ENCODE data around the gene CRYZL1.

Gene CRYZL1

GRCh38 chr21:33668620-33669019, 27.1 kb upstream of the CRYZL1 start:
- TF ChIP-seq ZBTB7A (IDR thresholded peaks at IDR 0.05; ENCODE audit: low read depth), result no peak
- TF ChIP-seq EP300 (IDR thresholded peaks at IDR 0.05; ENCODE audit: borderline replicate concordance), result no peak

- no peak for TF ChIP-seq YY1 (IDR thresholded peaks at IDR 0.05; ENCODE audit: low read depth)
- TF ChIP-seq MAX (IDR thresholded peaks at IDR 0.05), result no peak
- TF ChIP-seq TCF12 (IDR thresholded peaks at IDR 0.05; ENCODE audit: low read depth), result no peak
- TF ChIP-seq CEBPB (IDR thresholded peaks at IDR 0.05), result no peak
- TF ChIP-seq NFIC (IDR thresholded peaks at IDR 0.05), result no peak
These were observed 26.6 kb upstream of the CRYZL1 start for GRCh38 chr21:33668180-33668579.

GRCh38 chr21:33667636-33668035, 26.1 kb upstream of the CRYZL1 start:
- TF ChIP-seq TAF1 (IDR thresholded peaks at IDR 0.05; ENCODE audit: low read depth) (no peak), REST (IDR thresholded peaks at IDR 0.05; ENCODE audit: low read depth) (no peak), EP300 (IDR thresholded peaks at IDR 0.05; ENCODE audit: borderline replicate concordance) (no peak), TEAD4 (IDR thresholded peaks at IDR 0.05) (no peak)

GRCh38 chr21:33666153-33666552, 24.6 kb upstream of the CRYZL1 start:
- TF ChIP-seq TAF1 (IDR thresholded peaks at IDR 0.05; ENCODE audit: low read depth), result no peak
- no peak for TF ChIP-seq YY1 (IDR thresholded peaks at IDR 0.05; ENCODE audit: low read depth)
- TF ChIP-seq CREB1 (IDR thresholded peaks at IDR 0.05; ENCODE audit: low read depth), result no peak
- TF ChIP-seq NFIC (IDR thresholded peaks at IDR 0.05), result no peak
- no peak for TF ChIP-seq EP300 (IDR thresholded peaks at IDR 0.05; ENCODE audit: borderline replicate concordance)
- no peak for TF ChIP-seq RAD21 (IDR thresholded peaks at IDR 0.05; ENCODE audit: low read depth)
- no peak for TF ChIP-seq USF1 (IDR thresholded peaks at IDR 0.05)
- TF ChIP-seq MAX (IDR thresholded peaks at IDR 0.05), result no peak

GRCh38 chr21:33664135-33664534, 22.6 kb upstream of the CRYZL1 start:
- TF ChIP-seq FOXM1 (IDR thresholded peaks at IDR 0.05; ENCODE audit: borderline replicate concordance, low read depth) (no peak), EP300 (IDR thresholded peaks at IDR 0.05; ENCODE audit: borderline replicate concordance) (no peak), USF1 (IDR thresholded peaks at IDR 0.05) (no peak), TAF1 (IDR thresholded peaks at IDR 0.05; ENCODE audit: low read depth) (no peak), NFIC (IDR thresholded peaks at IDR 0.05) (no peak), CREB1 (IDR thresholded peaks at IDR 0.05; ENCODE audit: low read depth) (no peak), CEBPB (IDR thresholded peaks at IDR 0.05) (no peak), RAD21 (IDR thresholded peaks at IDR 0.05; ENCODE audit: low read depth) (no peak), REST (IDR thresholded peaks at IDR 0.05; ENCODE audit: low read depth) (no peak)

- TF ChIP-seq TEAD4 (IDR thresholded peaks at IDR 0.05) (no peak), RAD21 (IDR thresholded peaks at IDR 0.05; ENCODE audit: low read depth) (no peak), TCF12 (IDR thresholded peaks at IDR 0.05; ENCODE audit: low read depth) (no peak)
These were observed 21.7 kb upstream of the CRYZL1 start for GRCh38 chr21:33663241-33663640.

GRCh38 chr21:33662046-33662445, 20.5 kb upstream of the CRYZL1 start:
- TF ChIP-seq TAF1 (IDR thresholded peaks at IDR 0.05; ENCODE audit: low read depth), result no peak
- TF ChIP-seq EGR1 (IDR thresholded peaks at IDR 0.05), result no peak
- no peak for TF ChIP-seq TEAD4 (IDR thresholded peaks at IDR 0.05)

- TF ChIP-seq CEBPB (IDR thresholded peaks at IDR 0.05) (no peak), ZBTB7A (IDR thresholded peaks at IDR 0.05; ENCODE audit: low read depth) (no peak), NFIC (IDR thresholded peaks at IDR 0.05) (no peak), TCF12 (IDR thresholded peaks at IDR 0.05; ENCODE audit: low read depth) (no peak), RAD21 (IDR thresholded peaks at IDR 0.05; ENCODE audit: low read depth) (no peak), FOXM1 (IDR thresholded peaks at IDR 0.05; ENCODE audit: borderline replicate concordance, low read depth) (no peak), MAX (IDR thresholded peaks at IDR 0.05) (no peak), TAF1 (IDR thresholded peaks at IDR 0.05; ENCODE audit: low read depth) (no peak), REST (IDR thresholded peaks at IDR 0.05; ENCODE audit: low read depth) (no peak), USF1 (IDR thresholded peaks at IDR 0.05) (no peak)
These were observed 19.6 kb upstream of the CRYZL1 start for GRCh38 chr21:33661146-33661545.

Data from Ishikawa (cell line).